K562 (cell line): ENCODE data around the gene LYPLA2. TPM values are rescaled to one million over a fixed set of nuclear protein-coding genes. Genes with fewer than 3 reads are reported as not detected.
A peak's percentile ranks its signal among the peaks of the same experiment; 100 is the strongest.

Experiments
- CBX1 ChIP-seq: sonication (generic); IDR thresholded peaks from 2 replicates; pipeline ENCODE4 v1.6.1; 2016; ENCODE audit warnings: antibody characterized with exemption, low read depth, mild to moderate bottlenecking
- CBX2 ChIP-seq: fragments of 200-600 bp; sonication (generic); IDR thresholded peaks from one replicate; pipeline ENCODE4 v1.6.1; 2012; ENCODE audit warnings: mild to moderate bottlenecking, low read length, inconsistent platforms; ENCODE audit not compliant: insufficient read depth, poor library complexity, severe bottlenecking
- CHD1 ChIP-seq: fragments of 200-600 bp; sonication (generic); IDR thresholded peaks from one replicate; pipeline ENCODE4 v1.6.1; 2012; ENCODE audit warnings: mild to moderate bottlenecking, moderate library complexity, low read length, inconsistent platforms
- ERF ChIP-seq: fragments of 450-650 bp; formaldehyde crosslinking; IDR thresholded peaks from 2 replicates; pipeline ENCODE4 v1.4.0; 2020; ENCODE audit warnings: mild to moderate bottlenecking, mixed read lengths
- GATAD2B ChIP-seq: fragments of 450-650 bp; IDR thresholded peaks from 2 replicates; pipeline ENCODE4 v1.6.1; 2017; ENCODE audit warnings: mild to moderate bottlenecking, borderline replicate concordance
- KAT8 ChIP-seq: fragments of 450-650 bp; IDR thresholded peaks from 2 replicates; pipeline ENCODE4 v1.6.1; 2016; ENCODE audit warnings: low read depth, mild to moderate bottlenecking
- MYC ChIP-seq, 2 experiments: fragments of 250-450 bp in 1 of 2; sonication (Bioruptor Pico) in 1 of 2; IDR thresholded peaks; 2 replicates each; pipeline versions ENCODE4 v1.5.1 to v1.6.1; 2012 to 2021; ENCODE audit warnings: low read depth in 2 of 2, borderline replicate concordance in 1 of 2, improper control_type of control experiment in 1 of 2, low read length in 1 of 2, mild to moderate bottlenecking in 1 of 2, moderate library complexity in 1 of 2
- POLR2G ChIP-seq: fragments of 200-400 bp; formaldehyde crosslinking; IDR thresholded peaks from 2 replicates; pipeline ENCODE4 v1.6.1; 2017; ENCODE audit warnings: low read depth, mild to moderate bottlenecking, antibody characterized with exemption, low read length, moderate library complexity
- SMC3 ChIP-seq: conservative IDR thresholded peaks from 2 replicates; pipeline ENCODE4 v1.6.1; 2011; ENCODE audit warnings: low read depth, low read length, improper control_type of control experiment; ENCODE audit not compliant: insufficient read depth
- TARDBP ChIP-seq: fragments of 450-650 bp; IDR thresholded peaks from 2 replicates; pipeline ENCODE4 v1.6.1; 2016
- TCFL5 ChIP-seq: fragments of 250-450 bp; sonication (Bioruptor Pico); conservative IDR thresholded peaks from 2 replicates; pipeline ENCODE4 v1.6.1; 2021; ENCODE audit warnings: mild to moderate bottlenecking, moderate library complexity, matching md5 sums
- TEAD4 ChIP-seq, 2 experiments: sonication (generic) in 1 of 2; formaldehyde crosslinking in 1 of 2; IDR thresholded peaks; 2 replicates each; pipeline versions ENCODE4 v1.6.1 to v1.8.0; 2012 to 2022; ENCODE audit warnings: borderline replicate concordance in 1 of 2, inconsistent platforms in 1 of 2, low read length in 1 of 2, mild to moderate bottlenecking in 1 of 2, missing genetic modification reagents in 1 of 2
- ZKSCAN1 ChIP-seq: fragments of 150-350 bp; IDR thresholded peaks from 2 replicates; pipeline ENCODE4 v1.6.1; 2016; ENCODE audit warnings: low read depth, low read length
- ZNF224 ChIP-seq: sonication (generic); formaldehyde crosslinking; IDR thresholded peaks from 2 replicates; pipeline ENCODE4 v1.8.0; 2022; ENCODE audit warnings: mild to moderate bottlenecking, missing genetic modification reagents
- ZNF232 ChIP-seq: sonication (generic); formaldehyde crosslinking; IDR thresholded peaks from 2 replicates; pipeline ENCODE4 v1.8.0; 2022; ENCODE audit warnings: mild to moderate bottlenecking, missing genetic modification reagents
- ZNF436 ChIP-seq: fragments of 250-450, 450-650 bp; sonication (Bioruptor Pico); formaldehyde crosslinking; IDR thresholded peaks from 2 replicates; pipeline ENCODE4 v1.7.0; 2020; ENCODE audit warnings: mild to moderate bottlenecking
- ZNF707 ChIP-seq: fragments of 250-450 bp; sonication (Bioruptor Pico); conservative IDR thresholded peaks from 2 replicates; pipeline ENCODE4 v1.8.0; 2022; ENCODE audit warnings: inconsistent platforms, mild to moderate bottlenecking, moderate library complexity
- polyA plus RNA-seq, 8 experiments: library from polyadenylated mRNA; depleted of rRNA in 4 of 8; stranded (reverse) in 5 of 8; unstranded in 3 of 8; fragments of >200 nt; fragmentation: Nextera tagmentation in 2 of 8; fragmentation: Illumina TruSeq in 1 of 8; extraction: Ambion mirVana in 2 of 8; extraction: Trizol in 1 of 8; gene quantifications; 2 replicates each; pipeline versions ENCODE4 v1.2.1 to v1.2.3, GENCODE V29; 2011 to 2014; ENCODE audit warnings: inconsistent platforms in 1 of 8, missing spikeins in 1 of 8
- total RNA-seq, 7 experiments: library from RNA; depleted of rRNA in 6 of 7; stranded (reverse); fragments of >200 nt in 6 of 7; fragmentation: Illumina TruSeq in 2 of 7; extraction: Trizol in 2 of 7; gene quantifications; 2 replicates each; pipeline versions ENCODE4 v1.2.1 to v1.2.3, GENCODE V29; 2011 to 2021; ENCODE audit warnings: low replicate concordance in 1 of 7
- TF ChIP-seq, protein P1 (sequence below), 2 experiments: IDR thresholded peaks in 1 of 2; conservative IDR thresholded peaks in 1 of 2; 2 replicates each; pipeline ENCODE4 v1.6.1; 2016; ENCODE audit warnings: low read depth in 2 of 2, mild to moderate bottlenecking in 1 of 2, missing compliant biosample characterization in 1 of 2, missing genetic modification characterization in 1 of 2, moderate library complexity in 1 of 2
- TF ChIP-seq, protein P2 (sequence below): fragments of 250-450 bp; sonication (Bioruptor Pico); IDR thresholded peaks from 2 replicates; pipeline ENCODE4 v1.4.0; 2020
- TF ChIP-seq, protein P3 (sequence below): fragments of 250-450 bp; sonication (Bioruptor Pico); IDR thresholded peaks from 2 replicates; pipeline ENCODE4 v1.5.0; 2022; ENCODE audit warnings: mild to moderate bottlenecking

The LYPLA2 gene
- total and polyA plus RNA-seq, 9 of the 15 experiments (the other 6 are each of a cell fraction or from before 2014, with no cell fraction given), result 3.9 to 128 (median 60.1) TPM

DNA sequence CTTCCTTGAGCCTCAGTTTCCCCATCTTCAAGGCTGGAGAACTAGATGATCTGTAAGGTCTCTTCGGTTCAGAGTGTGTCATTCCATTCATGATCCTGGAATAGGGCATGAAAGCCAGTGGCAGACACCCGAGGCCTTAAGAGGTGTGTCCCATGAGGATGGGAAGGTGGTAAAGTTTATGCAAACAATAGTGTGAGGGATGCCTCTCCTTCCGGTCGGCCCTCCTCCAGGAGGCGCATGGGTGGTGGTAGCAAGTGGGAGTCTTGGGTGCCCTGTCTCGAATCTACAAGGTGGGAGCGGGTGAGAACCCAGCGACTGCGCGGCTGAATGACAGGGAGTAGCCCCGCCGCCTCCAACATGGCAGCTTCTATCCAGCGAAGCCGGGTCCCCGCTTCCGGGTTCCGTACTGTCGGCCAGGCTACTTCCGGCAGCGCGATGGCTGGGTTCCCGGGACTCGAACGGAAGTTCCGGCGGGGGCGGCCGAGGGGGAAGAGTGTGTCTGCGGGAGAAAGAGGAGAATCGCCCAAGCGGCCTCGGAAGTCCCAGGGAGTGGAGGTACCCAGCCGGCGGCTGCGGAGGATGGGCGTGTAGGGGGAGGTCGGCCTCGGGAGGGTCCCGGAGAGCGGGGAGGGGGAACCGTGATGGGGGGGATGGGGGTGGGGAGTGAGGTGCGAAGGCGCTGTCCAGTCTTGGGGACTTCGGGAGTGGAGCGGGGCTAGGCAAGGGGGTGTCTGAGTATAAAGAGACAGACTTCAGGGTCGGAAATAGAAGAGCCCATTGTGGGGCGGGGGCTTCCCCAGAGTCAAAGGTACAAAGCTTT lies at the start of gene LYPLA2 (continued):
- 0 out of 2 replicates have a peak, but pooled peaks have one; percentile 1 for TF ChIP-seq SMC3
- no peak for TF ChIP-seq CBX2
- no peak for TF ChIP-seq TCFL5 (CRISPR knock-in tag)
- no peak for TF ChIP-seq MYC (IDR thresholded peaks at IDR 0.05; ENCODE audit: low read depth, low read length)
- TF ChIP-seq MYC (CRISPR knock-in tag; IDR thresholded peaks at IDR 0.05; ENCODE audit: borderline replicate concordance, low read depth), result no peak; the same call in 1 of the 2 replicates
- peak; percentile 73; the same call in 1 of the 2 replicates for TF ChIP-seq GATAD2B
- peak; percentile 93 for TF ChIP-seq POLR2G
- 0 out of 2 replicates have a peak, but pooled peaks have one; percentile 13 for TF ChIP-seq ZNF436 (CRISPR knock-in tag)
- TF ChIP-seq, protein P1, sequence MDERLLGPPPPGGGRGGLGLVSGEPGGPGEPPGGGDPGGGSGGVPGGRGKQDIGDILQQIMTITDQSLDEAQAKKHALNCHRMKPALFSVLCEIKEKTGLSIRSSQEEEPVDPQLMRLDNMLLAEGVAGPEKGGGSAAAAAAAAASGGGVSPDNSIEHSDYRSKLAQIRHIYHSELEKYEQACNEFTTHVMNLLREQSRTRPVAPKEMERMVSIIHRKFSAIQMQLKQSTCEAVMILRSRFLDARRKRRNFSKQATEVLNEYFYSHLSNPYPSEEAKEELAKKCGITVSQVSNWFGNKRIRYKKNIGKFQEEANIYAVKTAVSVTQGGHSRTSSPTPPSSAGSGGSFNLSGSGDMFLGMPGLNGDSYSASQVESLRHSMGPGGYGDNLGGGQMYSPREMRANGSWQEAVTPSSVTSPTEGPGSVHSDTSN (CRISPR knock-in tag; IDR thresholded peaks at IDR 0.05; ENCODE audit: low read depth), result no peak
- TF ChIP-seq, protein P1 (tag; conservative IDR thresholded peaks at IDR 0.05; ENCODE audit: low read depth), result peak; percentile 52; the same call in 1 of the 2 replicates
- TF ChIP-seq ZNF707 (CRISPR knock-in tag), result no peak
- TF ChIP-seq TARDBP, result peak; percentile 85; the same call in 1 of the 2 replicates
- peak; percentile 31; the same call in 1 of the 2 replicates for TF ChIP-seq TEAD4 (IDR thresholded peaks at IDR 0.05; ENCODE audit: low read length)
- no peak for TF ChIP-seq TEAD4 (CRISPR knock-in tag; IDR thresholded peaks at IDR 0.05; ENCODE audit: borderline replicate concordance)
- TF ChIP-seq ZKSCAN1, result 0 out of 2 replicates have a peak, but pooled peaks have one; percentile 66
- peak; percentile 88 for TF ChIP-seq ERF (CRISPR knock-in tag)
- no peak for TF ChIP-seq KAT8
- TF ChIP-seq ZNF224 (CRISPR knock-in tag), result no peak
- TF ChIP-seq CHD1, result no peak
- no peak; the same call in 1 of the 2 replicates for TF ChIP-seq CBX1
- TF ChIP-seq, protein P2, sequence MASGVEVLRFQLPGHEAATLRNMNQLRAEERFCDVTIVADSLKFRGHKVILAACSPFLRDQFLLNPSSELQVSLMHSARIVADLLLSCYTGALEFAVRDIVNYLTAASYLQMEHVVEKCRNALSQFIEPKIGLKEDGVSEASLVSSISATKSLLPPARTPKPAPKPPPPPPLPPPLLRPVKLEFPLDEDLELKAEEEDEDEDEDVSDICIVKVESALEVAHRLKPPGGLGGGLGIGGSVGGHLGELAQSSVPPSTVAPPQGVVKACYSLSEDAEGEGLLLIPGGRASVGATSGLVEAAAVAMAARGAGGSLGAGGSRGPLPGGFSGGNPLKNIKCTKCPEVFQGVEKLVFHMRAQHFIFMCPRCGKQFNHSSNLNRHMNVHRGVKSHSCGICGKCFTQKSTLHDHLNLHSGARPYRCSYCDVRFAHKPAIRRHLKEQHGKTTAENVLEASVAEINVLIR (CRISPR knock-in tag), result peak; percentile 28; the same call in 1 of the 2 replicates
- TF ChIP-seq ZNF232 (CRISPR knock-in tag), result no peak
- TF ChIP-seq, protein P3, sequence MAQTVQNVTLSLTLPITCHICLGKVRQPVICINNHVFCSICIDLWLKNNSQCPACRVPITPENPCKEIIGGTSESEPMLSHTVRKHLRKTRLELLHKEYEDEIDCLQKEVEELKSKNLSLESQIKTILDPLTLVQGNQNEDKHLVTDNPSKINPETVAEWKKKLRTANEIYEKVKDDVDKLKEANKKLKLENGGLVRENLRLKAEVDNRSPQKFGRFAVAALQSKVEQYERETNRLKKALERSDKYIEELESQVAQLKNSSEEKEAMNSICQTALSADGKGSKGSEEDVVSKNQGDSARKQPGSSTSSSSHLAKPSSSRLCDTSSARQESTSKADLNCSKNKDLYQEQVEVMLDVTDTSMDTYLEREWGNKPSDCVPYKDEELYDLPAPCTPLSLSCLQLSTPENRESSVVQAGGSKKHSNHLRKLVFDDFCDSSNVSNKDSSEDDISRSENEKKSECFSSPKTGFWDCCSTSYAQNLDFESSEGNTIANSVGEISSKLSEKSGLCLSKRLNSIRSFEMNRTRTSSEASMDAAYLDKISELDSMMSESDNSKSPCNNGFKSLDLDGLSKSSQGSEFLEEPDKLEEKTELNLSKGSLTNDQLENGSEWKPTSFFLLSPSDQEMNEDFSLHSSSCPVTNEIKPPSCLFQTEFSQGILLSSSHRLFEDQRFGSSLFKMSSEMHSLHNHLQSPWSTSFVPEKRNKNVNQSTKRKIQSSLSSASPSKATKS (CRISPR knock-in tag), result no peak
